Activated CD4-positive, alpha-beta T cell treated with anti-CD3 and anti-CD28 coated beads, Interleukin-2, Interleukin-4, amounts not matched to agents 100 ng/mL and 50 ng/mL, durations not matched to agents 16 hours and 8 hours (primary cell): ENCODE data around the gene SCRT2.
A peak's percentile ranks its signal among the peaks of the same experiment; 100 is the strongest.
"Not testable (repeated sequence)": the region's sequence is repeated elsewhere in the genome, so short reads cannot be mapped to it uniquely, and the experiment has no call there.

ENCODE experiments used
- DNase-seq: peaks from one replicate; pipeline ENCODE4 v3.0.0-alpha.2; 2020; ENCODE audit warnings: low spot score

Gene SCRT2

GRCh38 chr20:653110-653589 lies 22.5 kb downstream of the SCRT2 start, which contains the start of gene SRXN1:
Gene SRXN1 (minus strand): TSS chr20:653200. CDS start chr20:653185, 15 bp downstream.
- DNase-seq, result peak; percentile 85

- DNase-seq, result peak; percentile 18
These were observed 22.9 kb downstream of the SCRT2 start for GRCh38 chr20:652615-653109.

- no peak for DNase-seq
These were observed 23.6 kb downstream of the SCRT2 start for GRCh38 chr20:651713-652614.

- DNase-seq, result no peak
These were observed 24.6 kb downstream of the SCRT2 start for GRCh38 chr20:650954-651353.

DNA sequence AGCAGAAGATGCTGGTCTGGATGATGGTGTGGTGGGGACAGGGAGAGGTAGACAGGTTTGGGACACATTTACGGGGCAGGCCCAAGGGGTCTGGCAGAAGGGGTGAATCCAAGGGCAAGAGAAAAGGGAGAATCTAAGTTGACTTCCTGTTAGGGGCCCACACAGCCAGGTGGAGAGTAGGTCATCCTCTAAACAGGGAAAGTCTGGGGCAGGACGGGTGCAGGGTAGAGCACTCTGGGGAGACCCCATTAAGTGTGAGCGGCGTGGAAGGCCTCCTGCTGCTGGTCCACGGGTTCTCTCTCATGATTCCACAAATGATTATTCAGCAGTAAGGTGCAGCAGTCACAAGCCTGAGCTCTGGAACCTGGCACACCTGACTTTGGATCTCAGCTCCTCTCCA lies 25.3 kb downstream of the SCRT2 start:
- DNase-seq, result no peak

DNA sequence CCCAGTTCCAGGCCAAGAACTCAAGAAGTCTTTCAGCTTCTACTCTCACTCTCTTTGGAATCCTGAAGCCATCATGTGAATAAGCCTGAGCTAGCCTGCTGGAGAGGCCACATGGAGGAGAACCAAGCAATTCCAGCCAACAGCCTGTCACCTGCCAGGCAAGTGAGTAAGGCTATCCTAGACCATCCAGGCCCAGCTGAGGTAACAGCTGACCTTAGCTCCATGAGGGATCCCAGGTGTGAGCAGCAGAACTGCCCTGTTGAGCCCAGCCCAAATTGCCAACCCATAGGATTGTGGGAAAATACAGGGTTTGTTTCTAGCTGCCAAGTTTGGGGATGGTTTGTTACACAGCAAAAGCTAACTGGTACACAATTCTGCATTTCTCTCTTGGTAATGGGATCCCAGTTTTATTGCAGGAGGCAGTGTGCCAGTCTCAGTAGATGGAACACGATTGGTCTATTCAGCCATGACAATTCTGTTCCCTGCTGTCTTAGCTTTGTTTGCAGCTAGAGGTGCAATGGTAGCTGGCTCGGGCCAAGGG lies 28.1 kb downstream of the SCRT2 start:
- DNase-seq, result no peak

DNA sequence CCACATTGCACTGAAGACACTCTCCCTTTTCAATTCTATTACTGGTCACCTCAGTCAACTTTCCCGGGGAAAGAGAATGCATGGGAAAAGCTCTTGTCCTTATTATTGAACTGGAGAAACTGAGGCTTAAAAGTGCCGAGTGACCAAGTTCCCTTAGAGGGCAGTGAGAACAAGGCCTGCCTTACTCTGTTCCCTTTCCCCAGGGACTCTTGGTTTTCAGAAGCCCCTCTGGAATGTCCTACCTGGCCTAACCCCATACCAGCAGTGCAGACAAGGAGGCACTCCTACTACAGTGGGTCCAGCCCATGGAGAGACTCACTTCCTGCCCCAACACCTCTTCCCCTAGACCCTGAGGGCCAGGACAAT lies 28.8 kb downstream of the SCRT2 start:
- no peak for DNase-seq

- no peak for DNase-seq
These were observed 29.3 kb downstream of the SCRT2 start for GRCh38 chr20:646107-646867.

DNA sequence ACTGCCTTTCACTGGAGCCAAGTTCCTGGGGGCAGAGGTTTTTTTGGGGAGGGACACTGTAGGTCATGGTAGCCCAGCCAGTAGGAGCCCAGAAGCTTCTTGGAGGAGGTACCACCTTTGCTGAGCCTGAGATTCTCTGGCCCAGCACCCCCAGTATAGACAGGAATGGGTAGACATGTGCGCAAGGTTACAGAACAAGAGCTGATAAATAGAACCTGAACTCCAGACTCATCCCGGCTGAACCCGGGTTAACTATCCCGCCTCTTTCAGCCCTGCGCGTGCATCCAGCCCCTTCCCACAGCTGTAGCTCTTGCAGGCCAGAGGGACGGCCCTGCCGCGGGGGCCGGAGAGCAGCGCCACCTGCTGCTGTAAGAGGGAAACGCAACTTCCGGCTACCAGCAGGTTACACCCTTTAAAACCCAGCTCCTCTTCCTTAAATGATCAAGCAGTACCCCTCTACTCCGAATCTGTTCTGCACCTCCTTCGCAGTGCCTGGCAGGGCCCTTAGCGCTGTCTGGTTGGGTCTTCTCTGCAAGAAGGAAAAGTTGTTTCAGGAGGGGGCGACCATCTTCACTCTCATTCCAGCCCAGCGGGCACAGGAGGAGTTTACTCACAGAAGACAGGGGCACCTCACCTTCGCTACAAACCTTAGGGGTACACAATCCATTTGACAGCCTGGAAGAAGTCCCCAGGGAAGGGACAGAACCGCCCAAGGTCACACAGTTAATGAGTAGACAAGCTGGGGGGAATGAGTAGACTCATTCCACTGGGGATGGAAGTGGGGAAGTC lies 30.1 kb downstream of the SCRT2 start:
- peak; percentile 78 for DNase-seq

DNA sequence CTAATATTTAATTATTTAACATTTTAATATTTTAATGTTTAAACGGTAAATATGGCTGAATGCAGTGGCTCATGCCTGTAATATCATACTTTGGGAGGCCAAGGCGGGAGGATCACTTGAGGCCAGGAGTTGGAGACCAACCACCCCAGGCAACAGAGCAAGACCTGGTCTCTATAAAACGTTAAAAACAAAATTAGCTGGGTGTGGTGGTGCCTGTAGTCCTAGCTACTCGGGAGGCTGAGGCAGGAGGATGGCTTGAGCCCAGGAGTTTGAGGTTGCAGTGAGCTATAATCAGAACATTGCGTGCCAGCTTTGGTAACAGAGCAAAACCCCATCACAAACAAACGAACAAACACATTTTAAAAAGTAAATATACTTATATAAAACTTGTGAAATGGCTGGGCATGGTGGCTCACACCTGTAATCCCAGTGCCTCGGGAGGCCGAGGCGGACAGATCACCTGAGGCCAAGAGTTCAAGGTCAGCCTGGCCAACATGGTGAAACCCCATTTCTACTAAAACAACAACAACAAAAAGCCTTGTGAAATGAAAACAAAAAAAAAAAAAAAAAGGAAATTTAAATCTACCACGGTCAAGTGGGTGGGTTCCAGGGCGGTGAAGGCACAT lies 30.8 kb downstream of the SCRT2 start:
- DNase-seq, result no peak

- DNase-seq, result no peak
These were observed 33.0 kb downstream of the SCRT2 start for GRCh38 chr20:642398-643174.

DNA sequence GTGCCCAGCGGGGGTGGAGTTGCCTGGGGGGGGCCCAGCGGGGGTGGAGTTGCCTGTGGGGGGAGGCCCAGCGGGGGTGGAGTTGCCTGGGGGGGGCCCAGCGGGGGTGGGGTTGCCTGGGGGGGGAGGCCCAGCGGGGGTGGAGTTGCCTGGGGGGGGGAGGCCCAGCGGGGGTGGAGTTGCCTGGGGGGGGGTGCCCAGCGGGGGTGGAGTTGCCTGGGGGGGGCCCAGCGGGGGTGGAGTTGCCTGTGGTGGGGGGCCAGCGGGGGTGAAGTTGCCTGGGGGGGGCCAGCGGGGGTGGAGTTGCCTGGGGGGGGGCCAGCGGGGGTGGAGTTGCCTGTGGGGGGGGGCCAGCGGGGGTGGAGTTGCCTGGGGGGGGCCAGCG lies 33.6 kb downstream of the SCRT2 start:
- not testable (repeated sequence) for DNase-seq

DNA sequence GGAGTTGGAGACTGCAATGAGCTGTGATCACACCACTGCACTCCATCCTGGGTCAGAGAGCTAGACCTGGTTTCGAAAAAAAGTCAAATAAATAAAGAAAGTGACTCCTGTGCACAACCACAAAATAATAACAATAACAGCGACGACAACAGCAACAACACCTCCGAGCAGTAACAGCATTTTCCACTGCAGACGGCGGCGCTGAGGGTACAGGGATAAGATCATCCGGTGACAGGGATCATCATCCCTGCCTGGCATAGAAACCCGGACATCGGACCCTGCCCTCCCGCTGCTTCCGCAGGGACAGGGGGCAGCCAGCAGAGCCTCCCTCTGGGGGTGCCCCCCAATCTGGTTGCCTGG lies 34.1 kb downstream of the SCRT2 start:
- DNase-seq, result no peak

GRCh38 chr20:640674-641515 lies 34.7 kb downstream of the SCRT2 start:
- DNase-seq, result no peak

GRCh38 chr20:638579-638978 lies 37.0 kb downstream of the SCRT2 start:
- no peak for DNase-seq

- no peak for DNase-seq
These were observed 38.0 kb downstream of the SCRT2 start for GRCh38 chr20:637559-637958.

GRCh38 chr20:635893-636338 lies 39.7 kb downstream of the SCRT2 start:
- no peak for DNase-seq

DNA sequence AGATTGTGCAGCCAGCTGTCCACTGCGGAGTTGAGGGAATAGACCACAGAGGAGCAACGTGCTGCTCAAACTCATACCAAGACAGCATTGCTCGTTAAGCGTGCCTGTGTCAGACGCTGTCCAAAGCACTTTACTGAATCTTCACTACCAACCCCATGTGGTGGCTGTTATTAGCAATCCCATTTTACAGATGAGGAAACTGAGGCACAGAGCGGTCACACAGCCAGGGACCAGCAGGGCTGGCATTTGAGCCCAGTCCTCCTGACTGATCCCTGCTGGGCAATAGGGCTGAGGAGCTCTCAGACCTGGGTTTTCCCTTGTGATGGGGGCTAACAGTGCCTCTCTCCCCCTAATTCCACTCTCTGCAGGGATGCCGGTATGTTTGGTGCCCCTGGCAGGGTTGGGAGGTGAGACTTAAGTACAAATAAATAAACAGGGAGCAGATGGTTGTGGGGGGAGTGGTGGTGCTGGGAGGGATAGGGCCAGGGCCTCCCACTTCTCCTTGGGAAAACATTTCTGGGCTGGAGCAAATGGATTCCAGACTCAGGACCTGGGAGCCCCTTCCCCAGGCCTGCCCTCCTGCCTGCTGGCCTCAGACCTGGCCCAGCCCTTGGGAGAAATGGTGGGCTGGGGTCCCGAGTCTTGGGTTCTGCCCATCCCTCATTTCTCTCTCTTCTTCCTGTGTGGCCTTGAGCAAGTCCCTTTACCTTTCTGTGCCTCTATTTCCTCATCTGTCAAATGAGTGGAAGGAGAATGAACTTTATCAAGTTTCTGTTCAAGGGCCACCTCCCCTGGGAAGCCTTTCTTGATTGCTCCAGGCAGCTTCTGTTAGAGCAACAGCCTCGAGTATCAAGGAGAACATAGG lies 40.3 kb downstream of the SCRT2 start:
- DNase-seq, result no peak
